ENCODE results near the gene PARPBP. TPM values are rescaled to one million over a fixed set of nuclear protein-coding genes. Genes with fewer than 3 reads are reported as not detected.

The PARPBP gene
- total RNA-seq, 1 donor from 2014 or later: 30.6 TPM

GRCh38 chr12:102197789-102198188 is 77.8 kb downstream of the PARPBP start, which contains the start of gene PMCH:
PMCH (minus strand) TSS chr12:102197833; CDS start chr12:102197770, 63 bp downstream.
- Mint-ChIP-seq H3K4me3 (no peak within 1 kb of the TSS), H3K36me3 (ENCODE audit: low read depth) (peaks cover 5% of the 10 kb centered on the region), H3K4me1 (no peaks in the 10 kb centered on the region), H3K27ac (ENCODE audit: unreplicated experiment) (no peak within 1 kb of the TSS), H3K27me3 (ENCODE audit: low read depth) (no peaks in the 10 kb centered on the region), H3K9me3 (peaks cover 3% of the 10 kb centered on the region)
- TF ChIP-seq CTCF (conservative IDR thresholded peaks at IDR 0.05): no peak
- no peak for DNase-seq (ENCODE audit: low read depth, low spot score)

DNA sequence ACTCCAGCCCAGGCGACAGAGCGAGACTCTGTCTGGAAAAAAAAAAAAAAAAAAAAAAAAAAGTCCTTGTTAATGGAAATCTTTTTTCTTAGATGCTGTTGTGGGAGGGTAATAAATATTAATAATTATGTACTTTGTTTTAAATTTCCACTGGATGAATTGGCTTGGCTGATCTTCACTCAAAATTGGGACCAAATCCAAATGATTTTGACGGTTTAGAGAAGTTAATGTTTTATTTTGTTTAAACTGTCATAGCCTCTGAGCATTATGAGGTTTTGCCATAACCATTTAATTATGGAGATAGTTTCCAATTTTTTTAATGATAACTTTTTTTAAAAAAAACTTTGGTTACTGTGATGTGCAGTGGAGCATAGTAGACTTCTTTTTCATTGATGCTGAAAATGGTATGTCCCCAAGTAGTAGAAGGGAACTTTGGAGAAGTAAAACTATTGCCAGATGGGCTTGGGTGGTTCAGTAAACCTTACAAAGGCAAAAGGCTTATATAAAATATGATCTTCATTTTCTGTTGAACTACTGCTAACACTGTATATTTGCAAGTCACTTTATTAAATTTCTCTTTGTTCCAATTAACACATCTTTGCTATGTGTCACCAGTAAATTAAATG is 81.6 kb downstream of the PARPBP start:
- TF ChIP-seq CTCF (conservative IDR thresholded peaks at IDR 0.05): no peak
- no peaks in the 10 kb centered on the region for H3K4me1 Mint-ChIP-seq
- DNase-seq (ENCODE audit: low read depth, low spot score): no peak
- H3K4me3 Mint-ChIP-seq: no peak overlapping the region
- H3K36me3 Mint-ChIP-seq (ENCODE audit: low read depth): peaks cover 32% of the 10 kb centered on the region
- peaks cover 11% of the 10 kb centered on the region for H3K9me3 Mint-ChIP-seq
- no peaks in the 10 kb centered on the region for H3K27me3 Mint-ChIP-seq (ENCODE audit: low read depth)
- H3K27ac Mint-ChIP-seq (ENCODE audit: unreplicated experiment): no peak overlapping the region

DNA sequence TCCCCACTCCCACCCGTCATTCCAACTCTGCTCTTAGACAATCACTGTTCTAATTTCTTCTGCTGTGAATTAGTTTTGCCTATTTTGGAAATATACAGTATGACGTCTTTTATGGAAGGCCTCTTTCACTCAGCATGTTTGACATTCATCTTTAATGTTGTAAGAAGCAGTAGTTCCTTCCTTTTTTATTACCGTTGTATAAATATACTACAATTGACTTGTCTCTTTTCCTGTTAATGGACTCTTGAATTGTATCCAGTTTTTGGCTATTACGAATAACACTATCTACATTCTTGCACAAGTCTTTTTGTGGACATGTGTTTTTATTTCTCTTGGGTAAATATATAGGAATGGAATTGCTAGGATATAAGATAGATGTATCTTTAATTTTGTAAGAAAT is 82.6 kb downstream of the PARPBP start:
- H3K27me3 Mint-ChIP-seq (ENCODE audit: low read depth): no peaks in the 10 kb centered on the region

DNA sequence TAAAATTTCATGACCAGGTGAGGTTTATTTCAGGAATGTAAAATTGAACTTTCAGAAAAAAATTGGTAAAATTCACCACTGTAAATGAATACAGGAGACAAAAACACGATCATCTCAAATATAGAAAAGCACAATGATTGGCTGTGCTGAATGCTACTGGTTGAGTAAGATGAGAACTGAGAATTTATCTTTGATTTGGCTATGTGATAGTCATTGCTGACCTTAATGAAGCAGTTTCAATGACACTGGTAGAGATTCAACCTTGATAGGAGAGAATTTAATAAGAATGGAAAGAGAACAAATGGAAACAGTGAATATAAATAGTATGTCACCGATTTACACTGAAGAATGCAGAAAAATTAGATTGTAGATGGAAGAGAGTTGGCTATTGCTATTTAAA is 84.0 kb downstream of the PARPBP start:
- H3K4me3 Mint-ChIP-seq: no peak overlapping the region

More for the DNA sequence above, 82.6 kb downstream of the PARPBP start:
- peaks cover 36% of the 10 kb centered on the region for H3K36me3 Mint-ChIP-seq (ENCODE audit: low read depth)
- H3K27ac Mint-ChIP-seq (ENCODE audit: unreplicated experiment): no peak overlapping the region
- no peaks in the 10 kb centered on the region for H3K4me1 Mint-ChIP-seq
- no peak for DNase-seq (ENCODE audit: low read depth, low spot score)
- H3K9me3 Mint-ChIP-seq: peaks cover 14% of the 10 kb centered on the region
- no peak for TF ChIP-seq CTCF (conservative IDR thresholded peaks at IDR 0.05)
- no peak overlapping the region for H3K4me3 Mint-ChIP-seq

GRCh38 chr12:102215992-102216691 is 96.2 kb downstream of the PARPBP start:
- H3K27me3 Mint-ChIP-seq (ENCODE audit: low read depth): no peaks in the 10 kb centered on the region
- no peaks in the 10 kb centered on the region for H3K4me1 Mint-ChIP-seq
- H3K4me3 Mint-ChIP-seq: no peak overlapping the region
- TF ChIP-seq CTCF (conservative IDR thresholded peaks at IDR 0.05): no peak
- H3K9me3 Mint-ChIP-seq: no peaks in the 10 kb centered on the region
- H3K36me3 Mint-ChIP-seq (ENCODE audit: low read depth): peaks cover 4% of the 10 kb centered on the region
- no peak overlapping the region for H3K27ac Mint-ChIP-seq (ENCODE audit: unreplicated experiment)
- DNase-seq (ENCODE audit: low read depth, low spot score): no peak

More for the DNA sequence above, 84.0 kb downstream of the PARPBP start:
- no peak for TF ChIP-seq CTCF (conservative IDR thresholded peaks at IDR 0.05)
- H3K9me3 Mint-ChIP-seq: peaks cover 22% of the 10 kb centered on the region
- no peak overlapping the region for H3K27ac Mint-ChIP-seq (ENCODE audit: unreplicated experiment)
- no peak for DNase-seq (ENCODE audit: low read depth, low spot score)
- H3K36me3 Mint-ChIP-seq (ENCODE audit: low read depth): peaks cover 50% of the 10 kb centered on the region
- no peaks in the 10 kb centered on the region for H3K27me3 Mint-ChIP-seq (ENCODE audit: low read depth)
- no peaks in the 10 kb centered on the region for H3K4me1 Mint-ChIP-seq

All from neural crest cell (in vitro differentiated cells).